NCI-H187 (cell line): Measurements from ENCODE around the gene AJUBA.

Experiments used
- DNase-seq, 2 experiments: peaks; one replicate each; lab custom pipeline; 2025; lab: John Stamatoyannopoulos, UW

AJUBA gene

GRCh38 chr14:22935156-22935555, 47.2 kb downstream of the AJUBA start:
- no peak for DNase-seq

- no peak for DNase-seq
These were observed 50.2 kb downstream of the AJUBA start for GRCh38 chr14:22932146-22932545.

GRCh38 chr14:22929961-22930364, 52.4 kb downstream of the AJUBA start:
- DNase-seq = no peak

GRCh38 chr14:22929104-22929960, 53.0 kb downstream of the AJUBA start, which contains the start of gene PRMT5:
Gene PRMT5 (minus strand): TSS chr14:22929376. CDS start chr14:22929361, 15 bp downstream.
- peak; percentile 99 to 100 for DNase-seq

- no peak for DNase-seq
These were observed 53.9 kb downstream of the AJUBA start for GRCh38 chr14:22928237-22929103.

- no peak for DNase-seq
These were observed 56.0 kb downstream of the AJUBA start for GRCh38 chr14:22926316-22926715.

- no peak for DNase-seq
These were observed 56.8 kb downstream of the AJUBA start for GRCh38 chr14:22925513-22925912.

- DNase-seq = no peak
These were observed 58.6 kb downstream of the AJUBA start for GRCh38 chr14:22923746-22924145.

GRCh38 chr14:22922294-22922693, 60.1 kb downstream of the AJUBA start:
- DNase-seq = no peak
